Measurements from ENCODE around the gene KDM2B. TPM values are rescaled to one million over a fixed set of nuclear protein-coding genes. Genes with fewer than 3 reads are reported as not detected.

KDM2B gene
- polyA plus RNA-seq, 1 experiment: 15.0 TPM

DNA sequence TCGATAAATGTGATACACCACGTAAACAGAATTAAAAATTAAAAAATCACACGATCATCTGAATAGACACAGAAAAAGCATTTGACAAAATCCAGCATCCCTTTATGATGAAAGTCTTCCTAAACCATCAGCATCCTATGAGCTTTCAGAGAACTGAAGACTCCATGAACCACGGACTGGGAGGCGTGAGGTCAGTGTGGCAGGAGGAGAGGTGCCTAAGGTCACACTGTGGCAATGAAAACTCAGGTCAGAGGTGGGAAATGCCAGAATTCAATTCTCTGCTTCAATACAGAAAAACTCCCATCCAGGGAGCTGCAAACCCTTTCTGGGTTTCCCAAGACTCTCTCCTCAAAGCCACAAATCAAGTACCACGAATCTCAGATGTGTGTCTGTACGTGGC is 51.6 kb downstream of the KDM2B start:
- TF ChIP-seq CTCF (IDR thresholded peaks at IDR 0.05; ENCODE audit: insufficient read depth, low read depth, low read length): no peak
- POLR2A ChIA-PET: no interaction called here
- H3K36me3 ChIP-seq (ENCODE audit: control insufficient read depth, insufficient read depth, low read length): no peaks in the 10 kb centered on the region; the same call in none of the 2 replicates
- no peaks in the 10 kb centered on the region for H3K27me3 ChIP-seq (ENCODE audit: control insufficient read depth, insufficient read depth, low read length)
- no peak overlapping the region for H3K4me3 ChIP-seq (ENCODE audit: low read depth, low read length)
- DNase-seq (ENCODE audit: low read depth): no peak
- CTCF ChIA-PET: interaction anchor here (1.1 kb wide), 2 partner anchors 8 to 30 kb away, joined by 3 to 4 read pairs; no protein-coding TSS in a partner anchor

- Histone ChIP-seq H3K36me3 (ENCODE audit: control insufficient read depth, insufficient read depth, low read length) (peaks cover 1% of the 10 kb centered on the region), H3K27me3 (ENCODE audit: control insufficient read depth, insufficient read depth, low read length) (no peaks in the 10 kb centered on the region), H3K4me3 (ENCODE audit: low read depth, low read length) (no peak overlapping the region)
- no peak for DNase-seq (ENCODE audit: low read depth)
- TF ChIP-seq CTCF (IDR thresholded peaks at IDR 0.05; ENCODE audit: insufficient read depth, low read depth, low read length): no peak
- ChIA-PET POLR2A (no interaction called here), CTCF (interaction anchor here (1.3 kb wide), 1 partner anchor 8 kb away, joined by 3 read pairs; no protein-coding TSS in a partner anchor)
Observed at GRCh38 chr12:121525411-121525810, 55.4 kb downstream of the KDM2B start.

DNA sequence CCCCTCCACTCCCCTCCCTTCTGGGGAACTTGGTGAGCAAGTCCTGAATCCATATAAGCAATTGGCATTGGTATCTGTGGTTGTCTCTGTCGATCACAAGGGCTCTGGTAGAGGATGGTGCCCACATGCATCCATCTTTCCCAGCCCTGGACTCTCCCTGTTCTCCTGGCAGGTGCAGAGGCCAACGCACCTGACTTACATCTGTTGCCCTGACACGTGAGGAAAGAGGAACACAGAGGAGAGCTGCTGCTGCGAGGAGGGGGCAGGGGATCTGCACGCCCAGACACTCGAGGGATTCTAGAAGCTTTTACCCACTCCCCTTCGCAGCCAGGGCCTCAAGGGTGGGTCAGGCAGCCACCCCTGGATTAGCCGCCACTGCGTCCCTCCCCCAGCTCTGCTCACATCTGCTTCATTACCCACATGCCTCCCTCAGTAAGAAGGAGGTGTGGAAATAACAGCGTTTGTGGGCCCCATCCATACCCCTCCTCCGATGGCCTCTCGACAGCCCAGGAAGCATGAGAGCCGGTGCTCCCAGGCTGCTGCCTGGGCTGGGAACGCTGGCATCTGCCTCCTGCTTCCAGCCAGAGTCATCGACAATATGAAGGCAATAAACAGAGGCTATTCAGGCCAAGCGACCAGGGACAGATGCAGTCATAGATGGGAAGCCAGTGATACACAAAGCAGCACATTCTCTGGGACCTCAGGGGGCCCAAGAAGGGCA is 56.5 kb downstream of the KDM2B start:
- no peaks in the 10 kb centered on the region for H3K27me3 ChIP-seq (ENCODE audit: control insufficient read depth, insufficient read depth, low read length)
- TF ChIP-seq CTCF (IDR thresholded peaks at IDR 0.05; ENCODE audit: insufficient read depth, low read depth, low read length): no peak
- no peak overlapping the region for H3K4me3 ChIP-seq (ENCODE audit: low read depth, low read length)
- H3K36me3 ChIP-seq (ENCODE audit: control insufficient read depth, insufficient read depth, low read length): peaks cover 1% of the 10 kb centered on the region
- ChIA-PET CTCF (no interaction called here), POLR2A (no interaction called here)
- no peak for DNase-seq (ENCODE audit: low read depth)

DNA sequence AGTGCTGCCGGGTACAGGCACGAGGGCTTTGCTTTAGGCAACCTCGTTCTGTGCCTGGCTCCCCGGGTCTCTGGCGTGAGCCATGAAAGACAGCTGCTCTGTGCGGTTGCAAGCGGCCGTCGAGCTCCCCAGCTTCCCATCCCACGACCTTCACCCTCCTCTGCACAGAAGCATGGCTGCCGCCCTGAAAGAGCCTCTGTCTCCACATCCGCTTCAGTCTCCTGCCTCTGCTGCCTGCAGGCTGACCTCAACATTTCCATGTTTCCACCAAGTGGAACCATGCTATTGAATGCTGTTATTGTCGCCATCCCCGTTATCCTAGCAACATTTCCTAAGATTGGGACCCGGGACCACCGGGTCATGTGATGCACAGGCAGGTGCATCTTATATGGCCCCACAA is 57.1 kb downstream of the KDM2B start:
- ChIA-PET CTCF (no interaction called here), POLR2A (no interaction called here)
- DNase-seq (ENCODE audit: low read depth): no peak
- TF ChIP-seq CTCF (IDR thresholded peaks at IDR 0.05; ENCODE audit: insufficient read depth, low read depth, low read length): no peak
- peaks cover 2% of the 10 kb centered on the region for H3K36me3 ChIP-seq (ENCODE audit: control insufficient read depth, insufficient read depth, low read length)
- no peaks in the 10 kb centered on the region for H3K27me3 ChIP-seq (ENCODE audit: control insufficient read depth, insufficient read depth, low read length)
- H3K4me3 ChIP-seq (ENCODE audit: low read depth, low read length): no peak overlapping the region

DNA sequence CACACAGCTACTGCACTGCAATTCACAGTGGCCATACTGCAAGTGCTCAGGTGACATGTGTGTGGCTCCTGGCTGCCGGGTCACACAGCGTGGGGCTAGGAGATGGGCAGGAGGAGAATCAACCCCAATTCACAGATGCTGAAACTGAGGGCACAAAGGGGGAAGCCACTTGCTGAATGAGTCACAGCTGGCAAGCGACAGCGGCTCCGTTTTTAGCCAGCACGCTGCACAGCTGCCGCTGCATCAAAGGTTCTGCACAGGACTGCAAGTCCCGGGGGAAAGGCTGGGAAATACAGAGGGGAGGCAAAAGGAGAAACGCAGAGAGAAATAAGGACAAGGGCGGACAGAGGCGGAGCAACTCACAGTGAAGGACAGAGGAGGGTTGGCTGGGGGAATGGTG is 57.9 kb downstream of the KDM2B start:
- TF ChIP-seq CTCF (IDR thresholded peaks at IDR 0.05; ENCODE audit: insufficient read depth, low read depth, low read length): no peak
- no peak for DNase-seq (ENCODE audit: low read depth)
- H3K4me3 ChIP-seq (ENCODE audit: low read depth, low read length): no peak overlapping the region
- H3K36me3 ChIP-seq (ENCODE audit: control insufficient read depth, insufficient read depth, low read length): peaks cover 3% of the 10 kb centered on the region
- ChIA-PET CTCF (no interaction called here), POLR2A (no interaction called here)
- no peaks in the 10 kb centered on the region for H3K27me3 ChIP-seq (ENCODE audit: control insufficient read depth, insufficient read depth, low read length)
